Measurements from ENCODE around the gene FBXO3.

FBXO3 gene

GRCh38 chr11:33700063-33700501 is 74.2 kb downstream of the FBXO3 start:
- FAIRE-seq: no peak

GRCh38 chr11:33699515-33700062 is 74.7 kb downstream of the FBXO3 start:
- FAIRE-seq: no peak

DNA sequence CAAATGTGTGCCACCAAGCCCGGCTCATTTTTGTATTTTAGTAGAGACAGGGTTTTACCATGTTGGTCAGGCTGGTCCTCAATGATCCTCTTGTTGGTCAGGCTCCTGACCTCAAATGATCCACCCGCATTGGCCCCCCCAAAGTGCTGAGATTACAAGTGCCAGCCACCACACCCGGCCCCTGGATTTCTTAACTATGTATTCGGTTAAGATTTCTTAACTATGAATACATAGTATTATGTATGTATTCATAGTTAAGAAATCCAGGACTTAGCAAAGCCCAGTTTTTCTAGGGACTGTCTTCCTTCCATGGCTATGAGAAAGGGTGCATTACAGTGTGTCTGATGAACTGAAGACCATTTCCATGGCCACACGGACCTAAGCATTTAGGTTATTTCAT is 75.4 kb downstream of the FBXO3 start:
- FAIRE-seq: no peak

- no peak for FAIRE-seq
Measured at GRCh38 chr11:33697997-33698396, 76.3 kb downstream of the FBXO3 start.

DNA sequence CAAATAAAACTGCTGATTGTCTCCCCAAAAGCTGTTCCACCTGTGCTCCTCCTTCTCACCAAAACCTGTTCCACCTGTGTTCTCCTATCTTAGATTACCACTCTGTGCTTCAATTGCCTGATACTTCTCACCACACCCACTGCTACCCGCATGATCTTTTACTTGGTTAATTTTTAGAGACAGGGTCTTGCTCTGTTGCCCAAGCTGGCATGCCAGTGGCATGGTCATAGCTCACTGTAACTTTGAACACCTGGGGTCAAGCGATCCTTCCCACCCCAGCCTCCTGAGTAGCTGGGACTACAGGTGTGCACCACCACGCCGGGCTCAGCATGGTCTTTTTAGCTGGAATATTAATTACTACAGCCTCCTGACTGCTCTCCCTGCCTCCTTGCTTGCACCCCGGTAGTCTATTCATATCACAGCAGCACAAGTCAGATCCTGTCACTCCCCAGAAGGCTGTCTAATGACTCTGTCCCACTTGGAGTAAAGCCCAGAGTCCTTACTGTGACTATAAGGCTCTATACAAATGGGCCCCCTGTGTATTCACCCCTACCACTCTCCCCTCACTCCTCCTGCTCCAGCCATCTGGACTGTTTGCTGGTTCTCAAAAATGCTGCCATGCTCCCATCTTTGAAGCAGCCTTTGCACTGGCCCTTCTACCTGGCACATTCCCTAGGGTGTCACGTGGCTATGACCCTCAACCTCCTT is 77.2 kb downstream of the FBXO3 start:
- no peak for FAIRE-seq

GRCh38 chr11:33696411-33696810 is 77.9 kb downstream of the FBXO3 start:
- no peak for FAIRE-seq

DNA sequence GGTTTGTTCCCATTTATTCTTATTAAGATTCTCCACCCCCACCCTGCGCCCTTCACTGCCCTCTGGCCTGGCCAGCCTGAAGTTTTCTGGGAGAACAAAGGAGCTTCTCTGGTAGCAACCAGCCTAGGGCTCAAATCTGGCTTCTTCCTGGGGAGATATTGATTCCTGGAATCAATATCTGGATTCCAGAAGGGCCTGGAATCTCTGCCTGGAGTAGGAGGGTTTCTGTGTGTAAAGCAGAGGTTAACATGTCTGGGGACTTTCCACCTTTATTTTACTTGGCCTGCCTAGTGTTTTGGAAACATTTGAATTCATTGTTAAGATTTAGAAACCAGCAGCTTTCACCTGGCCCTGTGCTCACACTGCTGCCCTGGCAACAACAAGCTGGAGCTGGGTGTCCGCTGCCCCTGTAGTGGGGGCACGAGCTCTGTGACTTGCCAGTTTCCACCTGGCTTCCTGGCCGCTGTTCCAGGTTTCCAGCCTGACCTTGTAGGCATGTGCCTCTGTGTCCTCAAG is 79.2 kb downstream of the FBXO3 start:
- no peak for FAIRE-seq

GRCh38 chr11:33694346-33695050 is 79.8 kb downstream of the FBXO3 start:
- FAIRE-seq: no peak

DNA sequence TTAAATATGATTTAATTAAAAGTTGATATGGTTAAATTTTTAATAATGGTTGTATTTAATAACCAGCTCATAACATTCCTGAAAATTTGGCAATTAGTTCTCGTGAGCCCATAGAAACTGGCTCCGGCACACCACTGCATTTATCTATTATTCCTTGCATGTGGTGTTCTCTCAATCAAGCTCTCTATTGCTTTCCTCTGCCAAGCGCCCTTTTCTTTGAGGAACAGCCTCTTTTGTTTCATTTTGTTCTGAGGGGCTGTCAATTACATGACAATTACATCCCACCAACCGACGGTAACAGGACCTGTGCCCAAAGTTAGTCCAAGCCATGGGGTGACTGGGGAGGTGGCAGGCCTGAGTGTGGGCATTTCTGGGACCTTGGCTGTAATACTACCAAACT is 81.8 kb downstream of the FBXO3 start:
- no peak for FAIRE-seq

GRCh38 chr11:33692013-33692504 is 82.3 kb downstream of the FBXO3 start:
- no peak for FAIRE-seq

DNA sequence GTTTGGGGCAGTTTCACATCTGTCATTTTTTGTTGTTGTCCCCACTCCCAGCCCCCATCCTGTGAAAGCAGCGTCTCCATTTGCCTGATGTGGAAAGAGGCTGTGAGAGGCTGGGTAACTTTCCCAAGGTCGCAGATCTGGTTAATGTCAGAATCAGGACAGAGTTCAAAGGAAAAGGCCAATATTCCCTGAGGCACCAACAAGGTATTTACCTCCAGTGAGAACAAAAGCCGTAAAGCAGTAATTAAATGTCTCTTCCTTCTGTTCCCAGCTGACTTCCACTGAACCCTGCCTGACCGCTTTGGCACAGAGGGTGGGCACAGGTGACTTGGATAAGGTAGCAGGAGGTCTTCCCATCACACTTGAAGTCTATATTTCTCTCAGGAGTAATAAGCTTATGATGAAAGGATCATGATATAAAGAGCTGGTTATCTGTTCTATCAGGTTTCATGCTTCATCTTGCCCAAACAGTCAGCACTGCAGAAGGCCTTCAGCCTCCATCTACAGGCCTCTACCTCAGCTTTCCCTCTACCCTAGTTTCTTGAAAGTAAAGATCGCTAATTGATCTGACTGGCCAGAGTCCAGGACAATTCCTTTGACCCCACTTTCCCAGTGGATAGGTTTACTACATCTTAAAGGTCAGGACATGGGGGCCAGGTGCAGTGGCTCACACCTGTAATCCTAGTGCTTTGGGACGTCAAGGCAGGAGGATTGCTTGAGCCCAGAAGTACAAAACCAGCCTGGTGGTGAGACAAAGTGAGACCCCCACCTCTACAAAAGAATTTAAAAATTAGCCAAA is 83.1 kb downstream of the FBXO3 start:
- no peak for FAIRE-seq

All from colon (tissue), 2 donors.